Measurements from ENCODE around the gene LAMA4. TPM values are rescaled to one million over a fixed set of nuclear protein-coding genes. Genes with fewer than 3 reads are reported as not detected.

LAMA4 gene
- total and polyA plus RNA-seq, 8 donors = 9.7 to 324 (median 43.9) TPM

GRCh38 chr6:112118034-112118433 is 136.3 kb downstream of the LAMA4 start:
- Histone ChIP-seq H3K27ac (no peak overlapping the region), H3K4me1 (no peaks in the 10 kb centered on the region), H3K4me3 (no peak overlapping the region), H3K27me3 (no peaks in the 10 kb centered on the region), H3K9me3 (no peaks in the 10 kb centered on the region), H3K36me3 (peaks cover 0 to 84% (median 60%) of the 10 kb centered on the region in 4 donors)
- DNase-seq = no peak
- intact Hi-C loops (cut with DNase I; ENCODE audit: low total_unique reads) = no loop called here
- TF ChIP-seq EP300 (IDR thresholded peaks at IDR 0.05) (no peak), POLR2AphosphoS5 (IDR thresholded peaks at IDR 0.05) (no peak), POLR2A (IDR thresholded peaks at IDR 0.05) (no peak), CTCF (IDR thresholded peaks at IDR 0.05) (no peak)

DNA sequence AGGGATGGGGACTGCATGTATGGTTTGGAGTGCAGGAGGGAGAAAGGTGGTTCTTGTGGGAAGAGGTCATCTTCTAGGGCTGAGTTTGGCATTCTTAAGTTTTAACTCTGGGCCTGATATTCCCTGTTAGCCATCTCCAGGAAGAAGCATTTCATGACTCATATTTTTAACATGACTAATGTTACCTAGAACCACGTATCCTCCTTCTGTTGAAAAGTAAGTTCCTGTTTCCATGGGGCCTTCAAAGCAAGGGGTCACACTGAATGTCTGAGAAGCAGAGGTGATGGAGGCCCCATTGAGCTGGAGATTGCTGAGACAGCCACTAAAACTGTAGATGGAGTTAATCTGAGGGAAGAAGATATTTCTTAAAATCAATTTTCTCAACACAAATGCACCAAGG is 136.8 kb downstream of the LAMA4 start:
- no peak for TF ChIP-seq POLR2AphosphoS5 (IDR thresholded peaks at IDR 0.05)
- TF ChIP-seq POLR2A (IDR thresholded peaks at IDR 0.05) = no peak
- no peak for TF ChIP-seq EP300 (IDR thresholded peaks at IDR 0.05)
- TF ChIP-seq CTCF (IDR thresholded peaks at IDR 0.05) = no peak
- intact Hi-C loops (cut with DNase I; ENCODE audit: low total_unique reads) = no loop called here

DNA sequence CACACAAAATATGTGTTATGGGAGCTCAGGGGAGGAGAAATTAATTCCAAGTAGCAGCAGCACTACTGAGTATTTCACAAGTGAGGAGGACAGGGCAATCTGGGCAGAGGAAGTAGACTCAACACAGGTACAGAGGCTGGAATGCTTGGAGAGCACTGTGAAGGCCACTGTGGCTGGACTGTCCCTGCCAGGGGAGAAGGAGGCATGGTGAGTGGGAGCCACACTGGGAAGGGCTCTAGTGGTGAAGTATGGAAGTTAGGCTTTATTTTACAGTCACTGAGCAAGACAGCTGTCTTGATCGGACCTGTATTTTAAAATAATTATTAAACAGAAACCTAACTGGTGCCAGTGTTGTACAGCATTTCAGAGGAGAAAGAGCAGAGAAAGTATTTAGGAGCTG is 138.1 kb downstream of the LAMA4 start:
- peaks cover 0 to 88% (median 58%) of the 10 kb centered on the region in 4 donors for H3K36me3 ChIP-seq
- H3K27ac ChIP-seq = no peak overlapping the region
- H3K4me3 ChIP-seq = no peak overlapping the region
- intact Hi-C loops (cut with DNase I; ENCODE audit: low total_unique reads) = no loop called here
- H3K4me1 ChIP-seq = peaks cover 0 to 4% (median 0%) of the 10 kb centered on the region in 4 donors
- H3K27me3 ChIP-seq = no peaks in the 10 kb centered on the region
- no peaks in the 10 kb centered on the region for H3K9me3 ChIP-seq
- WGBS, 5 donors = 60 to 84% (median 63%) methylated on average over 1 of the region's 1 CpG
- no peak for TF ChIP-seq POLR2AphosphoS5 (IDR thresholded peaks at IDR 0.05)
- peak in 1 of 7 experiments; percentile 13 for TF ChIP-seq CTCF (IDR thresholded peaks at IDR 0.05)
- DNase-seq = no peak

More for the DNA sequence above, 136.8 kb downstream of the LAMA4 start:
- Histone ChIP-seq H3K27me3 (no peaks in the 10 kb centered on the region), H3K36me3 (peaks cover 0 to 86% (median 63%) of the 10 kb centered on the region in 4 donors), H3K4me3 (no peak overlapping the region), H3K4me1 (no peaks in the 10 kb centered on the region), H3K9me3 (no peaks in the 10 kb centered on the region), H3K27ac (no peak overlapping the region)
- 63 to 80% (median 67%) methylated on average over 1 of the region's 1 CpG for WGBS, 5 donors
- no peak for DNase-seq

GRCh38 chr6:112114577-112115223 is 139.7 kb downstream of the LAMA4 start:
- no peak overlapping the region for H3K27ac ChIP-seq
- no peak overlapping the region for H3K4me3 ChIP-seq
- H3K36me3 ChIP-seq = peaks cover 0 to 73% (median 46%) of the 10 kb centered on the region in 4 donors
- H3K9me3 ChIP-seq = no peaks in the 10 kb centered on the region
- no peaks in the 10 kb centered on the region for H3K27me3 ChIP-seq
- TF ChIP-seq POLR2AphosphoS5 (IDR thresholded peaks at IDR 0.05) = no peak
- TF ChIP-seq CTCF (IDR thresholded peaks at IDR 0.05) = no peak
- no peak for TF ChIP-seq POLR2A (IDR thresholded peaks at IDR 0.05)
- TF ChIP-seq EP300 (IDR thresholded peaks at IDR 0.05) = no peak
- no peak for DNase-seq
- H3K4me1 ChIP-seq = peaks cover 0 to 11% (median 0%) of the 10 kb centered on the region in 4 donors
- intact Hi-C loops (cut with DNase I; ENCODE audit: low total_unique reads) = no loop called here
- 82 to 90% (median 87%) methylated on average over 3 of the region's 3 CpGs for WGBS, 5 donors
